HCT116 (cell line): ENCODE results near the gene KAZN. TPM values are rescaled to one million over a fixed set of nuclear protein-coding genes. Genes with fewer than 3 reads are reported as not detected.

Experiments used
- ATAC-seq: fragments of 200-7000 bp; cut with Tn5 transposase; 2 replicates; pipeline ENCODE4 v1.9.1; 2020; ENCODE audit warnings: mild to moderate bottlenecking, moderate library complexity
- BruUV-seq: library from RNA; stranded (reverse); fragments of 400-500 nt; replicated peaks from 2 replicates; lab custom pipeline; 2021; lab: Mats Ljungman, UMichigan
- CTCF ChIA-PET: fragments of 300-600 bp; sonication (Branson Sonifier 250); formaldehyde crosslinking; loops from one replicate; lab custom pipeline; 2021; ENCODE audit warnings: antibody characterized with exemption; lab: Charles Lee
- POLR2A ChIA-PET: fragments of 300-600, 350-600 bp; sonication (Branson Sonifier 250); formaldehyde crosslinking; loops from one replicate; lab custom pipeline; 2021; ENCODE audit warnings: antibody characterized with exemption; lab: Charles Lee
- RAD21 ChIA-PET, 2 experiments: fragments of 300-600 bp; sonication (Branson Sonifier 250); formaldehyde crosslinking; loops; one replicate each; lab custom pipeline; 2023; ENCODE audit warnings: low total read pairs in 2 of 2; ENCODE audit not compliant: uncharacterized antibody in 2 of 2, unreplicated experiment in 2 of 2, low non-redundant PET in 1 of 2; lab: Charles Lee
- DNase-seq: peaks from one replicate; pipeline ENCODE4 v3.0.0-alpha.2; 2010; ENCODE audit warnings: low read depth, low spot score
- H2AFZ ChIP-seq: fragments of 200-600 bp; shearing (Covaris generic), sonication (generic); 2 replicates; pipeline ENCODE4 v1.6.1; 2017; ENCODE audit warnings: low read depth, mixed run types, mixed read lengths, antibody characterized with exemption, low read length; ENCODE audit not compliant: poor library complexity, severe bottlenecking
- H3K27ac ChIP-seq: 2 replicates; pipeline ENCODE4 v1.5.1; 2012; ENCODE audit warnings: low read depth, low read length
- H3K27me3 ChIP-seq: fragments of 200-600 bp; sonication (generic); 2 replicates; pipeline ENCODE4 v1.6.1; 2016; ENCODE audit warnings: mixed run types, low read length, mixed read lengths; ENCODE audit not compliant: insufficient read depth
- H3K36me3 ChIP-seq, 2 experiments: fragments of 200-500 bp in 1 of 2; fragments of 200-600 bp in 1 of 2; sonication (Bioruptor generic) in 1 of 2; sonication (generic) in 1 of 2; 2 replicates each; pipeline versions ENCODE4 v1.5.1 to v1.6.1; 2014 to 2016; ENCODE audit warnings: low read length in 2 of 2, inconsistent platforms in 1 of 2, mixed read lengths in 1 of 2, mixed run types in 1 of 2; ENCODE audit not compliant: insufficient read depth in 2 of 2, control insufficient read depth in 1 of 2
- H3K4me1 ChIP-seq, 2 experiments: fragments of 200-600 bp in 1 of 2; sonication (generic) in 1 of 2; 2 replicates each; pipeline versions ENCODE4 v1.5.1 to v1.6.1; 2012 to 2017; ENCODE audit warnings: low read length in 2 of 2, inconsistent platforms in 1 of 2, mild to moderate bottlenecking in 1 of 2, mixed read lengths in 1 of 2, mixed run types in 1 of 2, moderate library complexity in 1 of 2; ENCODE audit not compliant: insufficient read depth in 2 of 2, control insufficient read depth in 1 of 2
- H3K4me2 ChIP-seq: fragments of 200-600 bp; sonication (generic); 2 replicates; pipeline ENCODE4 v1.6.1; 2017; ENCODE audit warnings: mixed run types, low read length, mixed read lengths
- H3K4me3 ChIP-seq, 2 experiments: fragments of 200-600 bp in 1 of 2; sonication (generic) in 1 of 2; replicated peaks in 1 of 2; 2 replicates each; pipeline ENCODE4 v1.5.1; 2011 to 2016; ENCODE audit warnings: low read length in 2 of 2, control low read depth in 1 of 2, low read depth in 1 of 2, mild to moderate bottlenecking in 1 of 2, mixed read lengths in 1 of 2, mixed run types in 1 of 2
- H3K79me2 ChIP-seq: fragments of 200-600 bp; sonication (generic); 2 replicates; pipeline ENCODE4 v1.6.1; 2017; ENCODE audit warnings: mild to moderate bottlenecking, mixed run types, low read length, moderate library complexity, mixed read lengths; ENCODE audit not compliant: insufficient read depth
- H3K9ac ChIP-seq: fragments of 200-600 bp; sonication (generic); 2 replicates; pipeline ENCODE4 v1.6.1; 2016; ENCODE audit warnings: low read length, mixed read lengths
- H3K9me2 ChIP-seq: fragments of 200-600 bp; sonication (generic), shearing (Covaris generic); 2 replicates; pipeline ENCODE4 v1.6.1; 2017; ENCODE audit warnings: mixed run types, mild to moderate bottlenecking, moderate library complexity; ENCODE audit not compliant: insufficient read depth
- H3K9me3 ChIP-seq, 2 experiments: fragments of 200-500 bp in 1 of 2; fragments of 200-600 bp in 1 of 2; sonication (Bioruptor generic) in 1 of 2; sonication (generic) in 1 of 2; 2 replicates each; pipeline ENCODE4 v1.6.1; 2014 to 2017; ENCODE audit warnings: low read length in 2 of 2, mixed read lengths in 2 of 2, inconsistent platforms in 1 of 2, low read depth in 1 of 2, mild to moderate bottlenecking in 1 of 2, mixed run types in 1 of 2, moderate library complexity in 1 of 2; ENCODE audit not compliant: control insufficient read depth in 1 of 2, insufficient read depth in 1 of 2
- H4K20me1 ChIP-seq: fragments of 200-600 bp; sonication (generic), shearing (Covaris generic); 2 replicates; pipeline ENCODE4 v1.6.1; 2017; ENCODE audit warnings: mixed run types, mild to moderate bottlenecking, moderate library complexity; ENCODE audit not compliant: insufficient read depth
- EGR1 ChIP-seq: IDR thresholded peaks from 2 replicates; pipeline ENCODE4 v1.6.1; 2012; ENCODE audit warnings: low read depth
- ELF1 ChIP-seq: IDR thresholded peaks from 2 replicates; pipeline ENCODE4 v1.6.1; 2012; ENCODE audit warnings: low read depth, borderline replicate concordance
- EZH2phosphoT487 ChIP-seq: fragments of 200-600 bp; IDR thresholded peaks from 2 replicates; pipeline ENCODE4 v1.6.1; 2018; ENCODE audit warnings: antibody characterized with exemption, borderline replicate concordance
- POLR2A ChIP-seq: IDR thresholded peaks from 2 replicates; pipeline ENCODE4 v1.7.0; 2011; ENCODE audit warnings: borderline replicate concordance; ENCODE audit not compliant: insufficient read depth, insufficient read length; ENCODE audit errors: extremely low read depth
- SP1 ChIP-seq: IDR thresholded peaks from 2 replicates; pipeline ENCODE4 v1.6.1; 2012; ENCODE audit warnings: low read depth
- SRF ChIP-seq: IDR thresholded peaks from 2 replicates; pipeline ENCODE4 v1.6.1; 2012; ENCODE audit warnings: low read depth
- ZFX ChIP-seq: fragments of 450-650 bp; IDR thresholded peaks from 2 replicates; pipeline ENCODE4 v1.6.1; 2017
- intact Hi-C: fragments of 100-400 bp; cut with micrococcal nuclease; formaldehyde crosslinking; loops from 2 replicates; pipeline ENCODE4 v1.10.0; 2022
- total RNA-seq: library from RNA; stranded (reverse); gene quantifications from one replicate; pipeline ENCODE4 v1.2.1, GENCODE V29; 2021; ENCODE audit not compliant: unreplicated experiment
- TF ChIP-seq, protein P1 (sequence below): IDR thresholded peaks from 2 replicates; pipeline ENCODE4 v1.6.1; 2012; ENCODE audit warnings: low read depth
- TF ChIP-seq, protein P2 (sequence below): IDR thresholded peaks from 2 replicates; pipeline ENCODE4 v1.6.1; 2012

KAZN gene
- total RNA-seq, 1 experiment from 2014 or later, result 13.4 TPM

DNA sequence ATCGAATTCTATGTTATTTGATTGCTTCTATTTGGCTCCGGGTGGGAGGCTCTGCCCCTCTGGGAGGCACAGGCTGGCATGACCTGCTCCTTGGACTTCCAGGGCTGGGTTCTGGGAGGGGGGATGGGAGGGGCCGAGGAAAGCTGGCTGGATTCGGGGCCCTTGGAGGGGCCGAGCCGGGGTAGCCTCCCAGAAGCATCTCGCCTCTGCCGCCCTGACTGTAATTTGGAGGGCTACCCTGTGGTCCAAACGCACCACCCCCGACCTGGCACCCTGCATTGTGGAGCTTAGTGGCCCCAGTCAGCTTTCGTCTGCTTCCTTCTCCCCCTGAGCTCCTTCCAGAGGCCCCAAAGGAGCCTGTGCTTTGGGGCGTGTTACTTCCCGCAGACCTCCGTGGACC, 469.7 kb downstream of the KAZN start:
- ChIA-PET RAD21 (no interaction called here), POLR2A (no interaction called here)
- ATAC-seq, result no peak
- intact Hi-C loops, result no loop called here
- no peak for DNase-seq
- Histone ChIP-seq H3K4me2 (no peak overlapping the region), H3K27me3 (no peaks in the 10 kb centered on the region), H3K4me1 (peaks cover 0 to 6% of the 10 kb centered on the region in 2 experiments; a peak in 1 of 4 replicates), H3K9me3 (no peaks in the 10 kb centered on the region), H3K9me2 (no peaks in the 10 kb centered on the region), H3K36me3 (peaks cover 0 to 2% of the 10 kb centered on the region in 2 experiments; a peak in 1 of 4 replicates), H4K20me1 (no peaks in the 10 kb centered on the region), H2AFZ (no peak overlapping the region), H3K27ac (no peak overlapping the region), H3K79me2 (no peaks in the 10 kb centered on the region)
- no TSS peak for BruUV-seq
- no peak for TF ChIP-seq SP1
- TF ChIP-seq ELF1, result no peak
- TF ChIP-seq, all 23 proteins: peak for 0
- no peak overlapping the region for H3K9ac ChIP-seq
- no peak overlapping the region for H3K4me3 ChIP-seq
- CTCF ChIA-PET, result no interaction called here

DNA sequence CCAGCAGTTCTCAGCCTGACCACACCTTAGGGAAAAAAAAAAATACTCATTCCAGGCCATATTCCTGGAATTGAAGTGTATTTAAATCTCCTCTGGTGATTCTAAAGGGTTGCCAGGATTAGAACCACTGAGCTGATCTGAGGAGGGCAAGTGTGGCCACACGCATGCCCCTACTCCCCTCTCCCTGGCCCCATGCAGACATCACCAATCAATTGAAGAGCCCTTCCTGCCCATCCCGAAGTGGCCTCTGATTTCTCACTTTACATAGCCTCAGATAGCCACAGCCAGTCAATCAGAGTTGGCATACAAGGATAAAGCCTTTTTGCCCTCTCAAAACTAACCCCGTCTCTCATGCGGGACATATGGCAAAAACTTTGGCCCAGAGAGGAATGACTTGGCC, 470.5 kb downstream of the KAZN start:
- H3K79me2 ChIP-seq, result no peaks in the 10 kb centered on the region
- ATAC-seq (no peak), DNase-seq (no peak)
- no peaks in the 10 kb centered on the region for H3K9me2 ChIP-seq
- BruUV-seq, result no TSS peak
- peaks cover 0 to 4% of the 10 kb centered on the region in 2 experiments; a peak in 1 of 4 replicates for H3K4me1 ChIP-seq
- H3K27ac ChIP-seq, result no peak overlapping the region
- intact Hi-C loops, result no loop called here
- H3K9ac ChIP-seq, result no peak overlapping the region
- H3K36me3 ChIP-seq, result peaks cover 0 to 2% of the 10 kb centered on the region in 2 experiments; a peak in 1 of 4 replicates
- no peak overlapping the region for H2AFZ ChIP-seq
- no peak overlapping the region for H3K4me3 ChIP-seq
- POLR2A ChIA-PET, result no interaction called here
- H3K9me3 ChIP-seq, result no peaks in the 10 kb centered on the region
- TF ChIP-seq ZFX, result no peak
- no peak for TF ChIP-seq POLR2A
- no peak for TF ChIP-seq SRF
- no peak for TF ChIP-seq EGR1
- TF ChIP-seq, protein P1, sequence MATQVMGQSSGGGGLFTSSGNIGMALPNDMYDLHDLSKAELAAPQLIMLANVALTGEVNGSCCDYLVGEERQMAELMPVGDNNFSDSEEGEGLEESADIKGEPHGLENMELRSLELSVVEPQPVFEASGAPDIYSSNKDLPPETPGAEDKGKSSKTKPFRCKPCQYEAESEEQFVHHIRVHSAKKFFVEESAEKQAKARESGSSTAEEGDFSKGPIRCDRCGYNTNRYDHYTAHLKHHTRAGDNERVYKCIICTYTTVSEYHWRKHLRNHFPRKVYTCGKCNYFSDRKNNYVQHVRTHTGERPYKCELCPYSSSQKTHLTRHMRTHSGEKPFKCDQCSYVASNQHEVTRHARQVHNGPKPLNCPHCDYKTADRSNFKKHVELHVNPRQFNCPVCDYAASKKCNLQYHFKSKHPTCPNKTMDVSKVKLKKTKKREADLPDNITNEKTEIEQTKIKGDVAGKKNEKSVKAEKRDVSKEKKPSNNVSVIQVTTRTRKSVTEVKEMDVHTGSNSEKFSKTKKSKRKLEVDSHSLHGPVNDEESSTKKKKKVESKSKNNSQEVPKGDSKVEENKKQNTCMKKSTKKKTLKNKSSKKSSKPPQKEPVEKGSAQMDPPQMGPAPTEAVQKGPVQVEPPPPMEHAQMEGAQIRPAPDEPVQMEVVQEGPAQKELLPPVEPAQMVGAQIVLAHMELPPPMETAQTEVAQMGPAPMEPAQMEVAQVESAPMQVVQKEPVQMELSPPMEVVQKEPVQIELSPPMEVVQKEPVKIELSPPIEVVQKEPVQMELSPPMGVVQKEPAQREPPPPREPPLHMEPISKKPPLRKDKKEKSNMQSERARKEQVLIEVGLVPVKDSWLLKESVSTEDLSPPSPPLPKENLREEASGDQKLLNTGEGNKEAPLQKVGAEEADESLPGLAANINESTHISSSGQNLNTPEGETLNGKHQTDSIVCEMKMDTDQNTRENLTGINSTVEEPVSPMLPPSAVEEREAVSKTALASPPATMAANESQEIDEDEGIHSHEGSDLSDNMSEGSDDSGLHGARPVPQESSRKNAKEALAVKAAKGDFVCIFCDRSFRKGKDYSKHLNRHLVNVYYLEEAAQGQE, result no peak
- no peak for TF ChIP-seq EZH2phosphoT487
- TF ChIP-seq, protein P2, sequence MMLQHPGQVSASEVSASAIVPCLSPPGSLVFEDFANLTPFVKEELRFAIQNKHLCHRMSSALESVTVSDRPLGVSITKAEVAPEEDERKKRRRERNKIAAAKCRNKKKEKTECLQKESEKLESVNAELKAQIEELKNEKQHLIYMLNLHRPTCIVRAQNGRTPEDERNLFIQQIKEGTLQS, result no peak
- H3K27me3 ChIP-seq, result no peaks in the 10 kb centered on the region
- RAD21 ChIA-PET, result no interaction called here
- H4K20me1 ChIP-seq, result no peaks in the 10 kb centered on the region
- no peak overlapping the region for H3K4me2 ChIP-seq
- CTCF ChIA-PET, result no interaction called here
